Mesodermal cell (in vitro differentiated cells): ENCODE measurements around the gene NCBP1. TPM values are rescaled to one million over a fixed set of nuclear protein-coding genes. Genes with fewer than 3 reads are reported as not detected.
"Not testable (repeated sequence)": the region's sequence is repeated elsewhere in the genome, so short reads cannot be mapped to it uniquely, and the experiment has no call there.

Experiments
- H3K27ac ChIP-seq: 2 replicates; pipeline ENCODE4 v1.7.0; 2013; ENCODE audit warnings: mild to moderate bottlenecking, low read depth, low read length, moderate library complexity; ENCODE audit not compliant: severe bottlenecking
- H3K36me3 ChIP-seq: 2 replicates; pipeline ENCODE4 v1.7.1; 2013; ENCODE audit warnings: mild to moderate bottlenecking, low read length, moderate library complexity; ENCODE audit not compliant: control insufficient read depth, insufficient read depth
- H3K4me1 ChIP-seq: one replicate; pipeline ENCODE4 v1.7.1; 2013; ENCODE audit warnings: mild to moderate bottlenecking, low read length; ENCODE audit not compliant: insufficient read depth, control insufficient read depth, poor library complexity, severe bottlenecking
- H3K4me3 ChIP-seq: 2 replicates; pipeline ENCODE4 v1.7.0; 2013; ENCODE audit warnings: low read length, control low read depth, mild to moderate bottlenecking; ENCODE audit not compliant: insufficient read depth, poor library complexity, severe bottlenecking; ENCODE audit errors: extremely low read depth
- H3K9me3 ChIP-seq: 2 replicates; pipeline ENCODE4 v1.7.1; 2013; ENCODE audit warnings: mild to moderate bottlenecking, low read length, moderate library complexity; ENCODE audit not compliant: control insufficient read depth
- WGBS, 2 experiments: methylation state at CpG; one replicate each; pipeline ENCODE4 v1.1.5; 2013; ENCODE audit warnings: missing lambda C conversion rate in 2 of 2; ENCODE audit not compliant: insufficient coverage in 2 of 2; 5-methylcytosine and 5-hydroxymethylcytosine counted together
- polyA plus RNA-seq, 2 experiments: library from polyadenylated mRNA; stranded (reverse); fragments of 50-300 nt; gene quantifications; one replicate each; pipeline ENCODE4 v1.2.3, GENCODE V29; 2013

NCBP1 gene
- polyA plus RNA-seq (2013, experiment 1 of 2), result 32.2 TPM
- polyA plus RNA-seq (2013, experiment 2 of 2), result 26.4 TPM

GRCh38 chr9:97632985-97633858 lies at the start of gene NCBP1, which contains the start of gene TSTD2:
NCBP1 (plus strand) TSS chr9:97633821; CDS start chr9:97633882, 61 bp downstream.
TSTD2 (minus strand) TSS chr9:97633368; CDS start chr9:97627562, 5,806 bp downstream.
- H3K9me3 ChIP-seq, result no peaks in the 10 kb centered on the region
- H3K4me1 ChIP-seq, result no peaks in the 10 kb centered on the region
- peaks cover 4% of the 10 kb centered on the region for H3K36me3 ChIP-seq
- H3K4me3 ChIP-seq, result peak within 1 kb of the TSS; percentile 71
- peak within 1 kb of the TSS; percentile 100 for H3K27ac ChIP-seq
- WGBS, 2 experiments, result 0 to 1% methylated on average over 71 to 73 of the region's 83 CpGs

DNA sequence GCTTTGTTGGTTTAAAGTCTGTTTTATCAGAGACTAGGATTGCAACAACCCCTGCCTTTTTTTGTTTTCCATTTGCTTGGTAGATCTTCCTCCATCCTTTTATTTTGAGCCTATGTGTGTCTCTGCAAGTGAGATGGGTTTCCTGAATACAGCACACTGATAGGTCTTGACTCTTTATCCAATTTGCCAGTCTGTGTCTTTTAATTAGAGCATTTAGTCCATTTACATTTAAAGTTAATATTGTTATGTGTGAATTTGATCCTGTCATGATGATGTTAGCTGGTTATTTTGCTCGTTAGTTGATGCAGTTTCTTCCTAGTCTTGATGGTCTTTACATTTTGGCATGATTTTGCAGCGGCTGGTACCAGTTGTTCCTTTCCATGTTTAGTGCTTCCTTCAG lies 48.8 kb upstream of the NCBP1 start:
- not testable (repeated sequence) for H3K4me3 ChIP-seq, H3K27ac ChIP-seq, H3K4me1 ChIP-seq, H3K9me3 ChIP-seq, H3K36me3 ChIP-seq
- WGBS, 2 experiments, result no CpG with 5 or more reads among the region's 2 CpGs

DNA sequence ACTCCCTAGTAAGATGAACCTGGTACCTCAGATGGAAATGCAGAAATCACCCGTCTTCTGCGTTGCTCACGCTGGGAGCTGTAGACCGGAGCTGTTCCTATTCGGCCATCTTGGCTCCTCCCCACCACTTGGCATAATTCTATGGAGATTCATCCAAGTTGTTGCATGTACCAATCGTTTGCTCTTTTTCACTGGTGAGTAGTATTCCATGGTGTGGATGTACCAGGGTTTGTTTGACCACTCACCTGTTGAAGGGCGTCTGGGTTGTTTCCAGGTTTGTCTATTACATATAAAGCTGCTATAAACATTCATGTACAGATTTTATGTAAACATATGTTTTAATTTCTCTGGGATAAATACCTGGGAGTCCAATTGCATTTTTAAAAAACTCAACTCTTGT lies 46.7 kb upstream of the NCBP1 start:
- H3K4me1 ChIP-seq, H3K36me3 ChIP-seq, H3K27ac ChIP-seq, H3K4me3 ChIP-seq, H3K9me3 ChIP-seq: not testable (repeated sequence)
- 94% methylated on average over 3 of the region's 7 CpGs; no CpG with 5 or more reads in 1 of the 2 experiments for whole genome bisulfite sequencing, 2 experiments

- no peak overlapping the region for H3K27ac ChIP-seq
- H3K36me3 ChIP-seq, result no peaks in the 10 kb centered on the region
- H3K4me1 ChIP-seq, result no peaks in the 10 kb centered on the region
- 96% methylated on average over 3 of the region's 6 CpGs; no CpG with 5 or more reads in 1 of the 2 experiments for WGBS, 2 experiments
- H3K4me3 ChIP-seq, result no peak overlapping the region
- no peaks in the 10 kb centered on the region for H3K9me3 ChIP-seq
These were observed 42.1 kb upstream of the NCBP1 start for GRCh38 chr9:97591535-97591934.

GRCh38 chr9:97592126-97592525 lies 41.5 kb upstream of the NCBP1 start:
- WGBS, 2 experiments, result 100% methylated on average over 1 of the region's 1 CpG; no CpG with 5 or more reads in 1 of the 2 experiments
- no peaks in the 10 kb centered on the region for H3K4me1 ChIP-seq
- no peak overlapping the region for H3K4me3 ChIP-seq
- no peak overlapping the region for H3K27ac ChIP-seq
- H3K9me3 ChIP-seq, result no peaks in the 10 kb centered on the region
- H3K36me3 ChIP-seq, result no peaks in the 10 kb centered on the region

DNA sequence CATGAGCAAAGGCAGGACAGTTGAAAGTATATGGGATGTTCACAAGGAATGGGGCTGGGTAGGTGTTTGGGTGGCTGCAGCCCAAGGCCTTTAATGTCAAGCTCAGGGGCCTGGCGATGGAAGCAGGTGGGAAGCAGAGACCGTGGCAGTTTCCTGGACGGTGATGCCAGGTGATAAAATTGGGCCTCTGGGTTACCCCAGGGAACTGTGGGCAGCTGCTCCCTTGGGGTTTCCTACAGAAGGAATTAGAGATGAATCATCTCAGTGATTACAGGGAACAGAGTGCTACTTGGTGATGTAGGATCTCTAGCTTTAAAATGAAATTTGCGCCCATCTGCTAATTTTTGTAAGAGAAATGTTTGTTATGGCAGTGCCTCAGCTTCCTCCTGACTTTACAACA lies 39.7 kb upstream of the NCBP1 start:
- H3K27ac ChIP-seq, result no peak overlapping the region
- WGBS, 2 experiments, result 90 to 94% methylated on average over 3 to 4 of the region's 4 CpGs
- no peaks in the 10 kb centered on the region for H3K36me3 ChIP-seq
- H3K4me1 ChIP-seq, result no peaks in the 10 kb centered on the region
- no peak overlapping the region for H3K4me3 ChIP-seq
- H3K9me3 ChIP-seq, result no peaks in the 10 kb centered on the region

DNA sequence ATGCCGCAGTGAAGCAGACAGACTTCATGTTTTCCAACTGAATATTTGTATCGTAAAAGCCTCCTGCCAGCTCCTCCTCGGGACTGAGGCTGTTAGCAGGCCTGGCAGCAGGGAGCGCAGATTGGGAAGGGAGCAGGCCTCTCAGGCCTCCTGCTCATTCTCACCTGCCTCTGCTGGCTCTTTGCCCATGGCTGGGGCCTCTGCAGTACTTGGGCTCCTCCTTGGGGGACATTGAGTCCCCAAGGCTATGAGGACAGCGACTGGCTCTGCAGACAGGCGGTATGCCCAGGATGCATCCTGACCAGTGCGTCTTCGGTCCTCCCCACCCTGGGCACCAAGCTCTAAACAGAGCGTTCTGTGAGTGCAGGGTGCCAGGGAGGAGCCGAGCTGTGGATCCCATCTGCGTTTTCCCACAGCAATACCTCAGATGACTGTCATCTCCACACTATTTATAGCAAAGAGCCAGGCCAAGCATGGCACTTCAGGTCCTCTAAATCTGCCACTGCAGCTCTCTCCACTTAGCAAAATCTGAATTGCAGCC lies 39.2 kb upstream of the NCBP1 start:
- H3K27ac ChIP-seq, result no peak overlapping the region
- H3K36me3 ChIP-seq, result no peaks in the 10 kb centered on the region
- H3K4me3 ChIP-seq, result no peak overlapping the region
- H3K4me1 ChIP-seq, result no peaks in the 10 kb centered on the region
- WGBS, 2 experiments, result 86 to 92% methylated on average over 11 of the region's 11 CpGs
- no peaks in the 10 kb centered on the region for H3K9me3 ChIP-seq

DNA sequence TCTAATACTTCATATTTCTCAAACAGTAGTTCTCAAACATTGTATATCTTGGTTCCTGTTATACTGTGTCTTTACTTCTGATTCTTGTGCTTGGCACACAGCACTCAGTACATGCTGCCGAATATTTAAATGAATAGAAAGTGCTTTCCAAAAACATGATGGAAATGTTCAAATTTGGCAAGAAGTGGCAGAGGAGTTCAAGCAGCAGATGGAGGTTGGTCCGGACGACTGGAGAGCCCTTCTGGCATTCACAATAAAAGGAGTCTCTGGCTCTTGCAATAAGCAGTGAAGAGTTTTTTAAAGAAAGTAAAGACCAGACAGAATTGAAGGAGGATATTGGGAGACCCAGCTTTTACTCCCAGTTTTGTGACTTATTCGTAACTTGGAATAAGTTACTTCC lies 36.7 kb upstream of the NCBP1 start:
- Histone ChIP-seq H3K36me3 (peaks cover 18% of the 10 kb centered on the region), H3K4me1 (no peaks in the 10 kb centered on the region), H3K27ac (no peak overlapping the region), H3K4me3 (no peak overlapping the region), H3K9me3 (no peaks in the 10 kb centered on the region)
- WGBS, 2 experiments, result 88 to 100% methylated on average over 1 to 3 of the region's 4 CpGs

GRCh38 chr9:97598461-97599288 lies 34.9 kb upstream of the NCBP1 start:
- no peaks in the 10 kb centered on the region for H3K9me3 ChIP-seq
- peak overlapping the region; percentile 39 for H3K27ac ChIP-seq
- peaks cover 36% of the 10 kb centered on the region for H3K36me3 ChIP-seq
- H3K4me3 ChIP-seq, result no peak overlapping the region
- H3K4me1 ChIP-seq, result no peaks in the 10 kb centered on the region
- WGBS, 2 experiments, result 47 to 51% methylated on average over 8 to 9 of the region's 11 CpGs

DNA sequence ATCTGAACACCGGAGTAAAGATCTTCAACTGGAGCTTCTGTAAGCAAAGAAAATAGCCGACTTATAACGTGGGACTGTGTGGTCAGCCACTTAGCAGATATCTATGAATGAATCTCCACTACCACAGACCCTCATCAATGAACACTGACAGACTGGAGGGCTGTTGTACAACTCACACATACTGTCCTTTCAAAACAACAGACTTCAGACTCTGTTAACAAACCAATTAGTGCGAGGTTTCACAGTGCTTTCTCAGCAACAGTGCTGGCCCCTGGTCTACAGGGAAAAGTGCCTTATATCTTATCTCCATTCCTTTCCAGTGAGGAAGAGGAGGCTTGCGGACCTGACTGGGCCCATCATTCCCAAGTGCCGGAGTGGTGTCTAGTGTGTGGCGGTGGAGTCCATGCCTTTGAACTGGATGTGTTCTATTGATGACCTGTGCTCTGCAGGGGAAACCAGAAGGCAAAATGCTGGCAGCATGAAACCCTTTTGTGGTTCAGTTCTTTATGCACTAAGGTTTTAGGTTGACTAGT lies 34.2 kb upstream of the NCBP1 start:
- no peak overlapping the region for H3K27ac ChIP-seq
- H3K36me3 ChIP-seq, result peaks cover 41% of the 10 kb centered on the region
- H3K4me1 ChIP-seq, result no peaks in the 10 kb centered on the region
- H3K4me3 ChIP-seq, result no peak overlapping the region
- WGBS, 2 experiments, result 85 to 91% methylated on average over 5 to 7 of the region's 7 CpGs
- H3K9me3 ChIP-seq, result no peaks in the 10 kb centered on the region
